ENCODE measurements around the gene RAB35.
A peak's percentile ranks its signal among the peaks of the same experiment; 100 is the strongest.

Gene RAB35

DNA sequence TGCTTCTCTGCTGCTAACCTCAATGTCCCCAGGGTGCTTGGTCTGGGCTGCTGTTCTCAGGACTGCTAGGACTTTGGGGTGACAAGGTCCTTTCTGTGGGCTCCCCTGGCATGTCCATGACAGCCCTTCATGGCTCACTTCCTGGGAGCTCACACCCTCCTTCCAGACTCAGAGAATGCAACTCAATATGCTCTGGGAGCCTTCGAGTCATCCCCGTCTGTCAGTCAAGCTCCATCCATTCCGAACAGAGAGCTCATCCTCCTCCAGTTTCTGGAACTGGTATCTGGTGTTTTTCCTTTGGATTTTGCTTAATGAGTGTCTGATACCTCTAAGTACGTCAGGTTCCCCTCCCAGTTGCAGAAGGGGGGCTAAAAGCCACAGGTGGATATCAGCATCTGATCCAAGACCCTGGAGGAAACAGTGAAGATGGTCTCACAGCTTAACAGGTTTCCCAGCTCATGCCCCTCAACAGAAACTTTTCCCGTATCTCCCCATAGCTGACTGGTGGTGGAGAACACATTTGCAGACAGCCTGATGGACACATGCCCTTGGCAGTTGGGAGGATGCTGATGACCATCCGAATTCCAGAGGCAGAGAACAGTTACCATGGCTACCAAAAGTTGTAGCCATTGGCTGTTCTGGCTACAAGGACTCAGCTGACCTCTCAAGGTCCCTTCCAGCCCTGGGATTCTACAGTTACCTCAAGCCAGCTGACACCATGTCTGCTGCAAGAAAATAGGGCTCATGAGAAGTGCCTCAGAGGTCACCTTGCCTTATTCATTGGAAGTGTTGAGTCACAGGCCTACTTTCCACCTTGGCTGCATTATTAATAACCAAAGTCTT is 9.5 kb upstream of the RAB35 start:
- no peak overlapping the region for H2AFZ ChIP-seq (ENCODE audit: low read depth, low read length)
- peaks cover 42% of the 10 kb centered on the region for H3K36me3 ChIP-seq (ENCODE audit: insufficient read depth, low read length)
- no peak overlapping the region for H3K4me3 ChIP-seq (ENCODE audit: low read length)
- no peaks in the 10 kb centered on the region for H3K9me3 ChIP-seq (ENCODE audit: low read length)
- no peaks in the 10 kb centered on the region for H3K27me3 ChIP-seq (ENCODE audit: insufficient read depth, low read length)
- peaks cover 22% of the 10 kb centered on the region for H3K4me1 ChIP-seq (ENCODE audit: insufficient read depth, low read length)

DNA sequence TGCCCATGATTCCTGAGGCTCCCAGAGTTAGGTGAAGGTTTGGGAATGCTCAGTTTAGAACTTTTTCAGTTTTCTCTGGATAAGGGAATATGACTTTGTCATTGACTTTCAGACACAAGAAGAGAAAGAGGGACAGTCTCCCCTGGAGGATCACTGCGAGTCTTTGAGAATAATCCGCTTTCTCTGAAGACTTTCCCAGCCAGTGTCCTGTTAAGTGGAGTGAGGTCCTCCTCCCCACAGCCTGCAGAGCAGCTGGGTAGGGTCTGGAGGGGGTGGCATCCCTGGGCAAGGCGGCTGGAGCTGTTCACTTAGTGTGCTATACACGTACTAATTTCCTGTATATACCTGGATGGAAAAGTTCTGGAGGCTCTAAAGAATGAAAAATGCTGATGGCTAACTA is 8.5 kb upstream of the RAB35 start:
- H3K4me3 ChIP-seq (ENCODE audit: low read length), result no peak overlapping the region
- no peaks in the 10 kb centered on the region for H3K27me3 ChIP-seq (ENCODE audit: insufficient read depth, low read length)
- peaks cover 22% of the 10 kb centered on the region for H3K4me1 ChIP-seq (ENCODE audit: insufficient read depth, low read length)
- H3K36me3 ChIP-seq (ENCODE audit: insufficient read depth, low read length), result peaks cover 32% of the 10 kb centered on the region
- no peaks in the 10 kb centered on the region for H3K9me3 ChIP-seq (ENCODE audit: low read length)
- no peak overlapping the region for H2AFZ ChIP-seq (ENCODE audit: low read depth, low read length)

DNA sequence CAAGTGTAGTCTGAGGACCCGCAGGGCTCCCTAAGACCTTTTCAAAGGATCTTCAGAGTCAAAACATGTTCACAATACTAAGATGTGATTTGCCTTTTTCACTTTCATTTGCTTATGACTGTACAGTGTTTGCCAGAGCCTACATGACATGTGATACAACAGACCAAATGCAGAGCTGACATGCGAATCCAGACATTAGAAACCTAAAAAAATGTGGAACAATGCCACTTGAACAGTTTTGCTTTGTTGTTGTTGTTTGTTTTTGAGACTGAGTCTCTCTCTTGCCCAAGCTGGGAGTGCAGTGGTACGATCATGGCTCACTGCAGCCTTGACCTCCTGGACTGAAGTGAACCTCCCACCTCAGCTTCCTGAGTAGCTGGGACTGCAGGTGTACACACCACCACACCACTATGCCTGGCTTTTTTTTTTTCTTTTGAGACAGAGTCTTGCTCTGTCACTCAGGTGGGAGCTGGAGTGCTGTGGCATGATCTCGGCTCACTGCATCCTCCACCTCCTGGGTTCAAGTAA is 5.3 kb upstream of the RAB35 start:
- no peak overlapping the region for H3K4me3 ChIP-seq (ENCODE audit: low read length)
- H3K36me3 ChIP-seq (ENCODE audit: insufficient read depth, low read length), result peaks cover 4% of the 10 kb centered on the region
- H2AFZ ChIP-seq (ENCODE audit: low read depth, low read length), result no peak overlapping the region
- H3K9me3 ChIP-seq (ENCODE audit: low read length), result no peaks in the 10 kb centered on the region
- H3K4me1 ChIP-seq (ENCODE audit: insufficient read depth, low read length), result peaks cover 33% of the 10 kb centered on the region
- H3K27me3 ChIP-seq (ENCODE audit: insufficient read depth, low read length), result no peaks in the 10 kb centered on the region

DNA sequence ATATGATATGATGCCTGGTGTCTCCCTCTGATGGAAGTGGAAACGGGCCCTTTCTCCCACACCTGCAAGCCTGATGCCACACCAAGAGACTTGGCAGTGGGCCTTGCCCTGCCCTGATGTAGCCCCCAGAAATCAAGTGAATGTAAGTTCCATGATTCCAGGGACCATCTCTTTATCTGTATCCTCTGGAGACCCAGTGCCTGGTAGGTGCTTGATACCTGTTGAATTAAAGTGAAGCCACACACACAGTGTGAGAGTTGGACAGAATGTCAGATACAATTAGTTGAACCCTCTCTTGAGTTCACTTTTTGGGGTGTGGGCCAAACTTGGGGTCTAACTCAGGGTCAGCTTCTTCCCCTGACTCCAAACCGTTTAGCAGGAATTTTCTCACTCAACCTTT is 4.8 kb upstream of the RAB35 start:
- Histone ChIP-seq H3K4me1 (ENCODE audit: insufficient read depth, low read length) (peaks cover 28% of the 10 kb centered on the region), H3K36me3 (ENCODE audit: insufficient read depth, low read length) (peaks cover 3% of the 10 kb centered on the region), H3K9me3 (ENCODE audit: low read length) (no peaks in the 10 kb centered on the region), H3K4me3 (ENCODE audit: low read length) (no peak overlapping the region), H3K27me3 (ENCODE audit: insufficient read depth, low read length) (no peaks in the 10 kb centered on the region), H2AFZ (ENCODE audit: low read depth, low read length) (no peak overlapping the region)

DNA sequence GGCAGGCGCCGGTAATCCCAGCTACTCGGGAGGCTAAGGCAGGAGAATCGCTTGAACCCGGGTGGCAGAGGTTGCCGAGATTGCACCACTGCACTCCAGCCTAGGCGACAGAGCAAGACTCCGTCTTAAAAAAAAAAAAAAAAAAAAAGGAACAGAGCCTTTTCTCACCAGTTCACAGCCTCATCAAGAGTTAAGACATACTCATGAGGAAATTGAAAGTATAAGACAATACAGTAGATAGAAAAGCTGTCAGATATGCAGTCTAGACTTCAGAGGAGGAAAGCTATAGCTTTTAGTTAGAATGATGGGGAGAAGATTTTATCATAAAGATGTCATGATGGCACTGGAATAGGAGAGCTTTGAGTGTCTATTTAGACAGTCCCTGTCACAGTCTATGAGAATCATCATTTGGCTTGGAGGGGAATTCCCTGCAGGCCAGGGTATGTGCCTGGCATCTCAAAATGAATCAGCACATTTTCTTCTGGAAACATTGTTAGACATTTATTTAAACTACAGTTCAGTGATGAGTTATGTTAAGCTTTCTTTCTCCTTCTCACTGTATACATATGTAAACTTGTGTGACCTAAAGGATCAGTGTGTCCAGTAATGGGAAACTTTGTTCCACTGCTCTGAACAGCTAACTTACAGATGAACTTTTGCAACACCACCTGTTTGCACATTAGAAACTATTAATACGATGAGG is 2.9 kb upstream of the RAB35 start:
- no peak overlapping the region for H2AFZ ChIP-seq (ENCODE audit: low read depth, low read length)
- H3K4me1 ChIP-seq (ENCODE audit: insufficient read depth, low read length), result peaks cover 31% of the 10 kb centered on the region
- no peak overlapping the region for H3K4me3 ChIP-seq (ENCODE audit: low read length)
- no peaks in the 10 kb centered on the region for H3K9me3 ChIP-seq (ENCODE audit: low read length)
- H3K27me3 ChIP-seq (ENCODE audit: insufficient read depth, low read length), result no peaks in the 10 kb centered on the region
- H3K36me3 ChIP-seq (ENCODE audit: insufficient read depth, low read length), result peaks cover 7% of the 10 kb centered on the region

DNA sequence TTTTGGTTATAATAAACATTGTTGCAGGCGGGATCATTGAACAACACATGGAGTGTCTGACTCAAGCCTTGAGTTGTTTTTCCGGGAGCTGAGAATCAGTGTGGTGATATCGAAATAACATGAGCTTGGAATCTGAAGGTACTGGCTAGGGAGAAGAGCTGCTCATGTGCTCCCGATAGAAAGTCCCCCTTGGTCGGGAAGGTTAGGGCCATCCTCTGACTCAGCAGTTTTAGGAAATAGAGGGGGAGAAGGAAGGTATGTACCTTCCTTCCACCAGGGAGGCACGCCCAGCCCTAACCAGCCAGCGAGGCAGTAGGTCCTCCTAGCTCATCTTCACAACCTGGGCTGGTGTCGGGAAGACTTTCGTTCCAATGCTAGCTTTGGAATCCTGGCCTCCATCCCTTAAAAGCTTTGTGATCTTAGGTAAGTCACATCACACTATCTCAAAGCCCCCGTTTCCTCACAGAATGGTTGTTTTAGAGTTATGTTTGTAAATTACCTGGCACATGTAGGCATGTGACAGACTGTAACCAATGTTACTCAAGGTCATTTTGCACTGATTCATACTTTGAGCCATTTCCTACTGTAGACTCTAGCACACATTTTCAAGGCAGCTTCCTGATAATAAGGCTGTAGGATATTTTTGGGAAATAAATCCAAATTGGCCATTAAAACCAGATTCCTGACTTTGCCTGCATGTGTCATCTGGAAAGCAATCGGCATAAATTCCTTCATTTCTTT is 1.9 kb upstream of the RAB35 start:
- peak overlapping the region; percentile 77 for H3K4me3 ChIP-seq (ENCODE audit: low read length)
- no peaks in the 10 kb centered on the region for H3K9me3 ChIP-seq (ENCODE audit: low read length)
- H2AFZ ChIP-seq (ENCODE audit: low read depth, low read length), result no peak overlapping the region
- H3K36me3 ChIP-seq (ENCODE audit: insufficient read depth, low read length), result peaks cover 14% of the 10 kb centered on the region
- no peaks in the 10 kb centered on the region for H3K27me3 ChIP-seq (ENCODE audit: insufficient read depth, low read length)
- peaks cover 31% of the 10 kb centered on the region for H3K4me1 ChIP-seq (ENCODE audit: insufficient read depth, low read length)

DNA sequence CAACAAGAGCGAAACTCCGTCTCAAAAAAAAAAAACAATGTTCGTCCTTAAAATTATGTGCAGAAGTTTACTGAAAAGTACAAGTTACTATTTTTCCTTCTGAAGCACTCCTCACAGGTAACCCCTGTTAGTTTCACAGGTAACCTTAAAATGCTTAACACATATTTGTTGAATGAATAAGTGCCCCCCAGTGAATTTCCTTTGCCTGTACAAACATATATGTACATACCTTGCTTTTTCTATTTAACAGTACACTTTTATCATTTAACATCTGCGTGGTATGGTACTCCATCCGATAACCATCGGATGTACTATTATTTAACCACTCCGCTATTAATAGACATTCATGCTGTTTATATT is 1.4 kb upstream of the RAB35 start:
- Histone ChIP-seq H3K4me3 (ENCODE audit: low read length) (peak overlapping the region; percentile 77), H3K4me1 (ENCODE audit: insufficient read depth, low read length) (peaks cover 31% of the 10 kb centered on the region), H3K36me3 (ENCODE audit: insufficient read depth, low read length) (peaks cover 14% of the 10 kb centered on the region), H3K27me3 (ENCODE audit: insufficient read depth, low read length) (no peaks in the 10 kb centered on the region), H3K9me3 (ENCODE audit: low read length) (no peaks in the 10 kb centered on the region), H2AFZ (ENCODE audit: low read depth, low read length) (no peak overlapping the region)

DNA sequence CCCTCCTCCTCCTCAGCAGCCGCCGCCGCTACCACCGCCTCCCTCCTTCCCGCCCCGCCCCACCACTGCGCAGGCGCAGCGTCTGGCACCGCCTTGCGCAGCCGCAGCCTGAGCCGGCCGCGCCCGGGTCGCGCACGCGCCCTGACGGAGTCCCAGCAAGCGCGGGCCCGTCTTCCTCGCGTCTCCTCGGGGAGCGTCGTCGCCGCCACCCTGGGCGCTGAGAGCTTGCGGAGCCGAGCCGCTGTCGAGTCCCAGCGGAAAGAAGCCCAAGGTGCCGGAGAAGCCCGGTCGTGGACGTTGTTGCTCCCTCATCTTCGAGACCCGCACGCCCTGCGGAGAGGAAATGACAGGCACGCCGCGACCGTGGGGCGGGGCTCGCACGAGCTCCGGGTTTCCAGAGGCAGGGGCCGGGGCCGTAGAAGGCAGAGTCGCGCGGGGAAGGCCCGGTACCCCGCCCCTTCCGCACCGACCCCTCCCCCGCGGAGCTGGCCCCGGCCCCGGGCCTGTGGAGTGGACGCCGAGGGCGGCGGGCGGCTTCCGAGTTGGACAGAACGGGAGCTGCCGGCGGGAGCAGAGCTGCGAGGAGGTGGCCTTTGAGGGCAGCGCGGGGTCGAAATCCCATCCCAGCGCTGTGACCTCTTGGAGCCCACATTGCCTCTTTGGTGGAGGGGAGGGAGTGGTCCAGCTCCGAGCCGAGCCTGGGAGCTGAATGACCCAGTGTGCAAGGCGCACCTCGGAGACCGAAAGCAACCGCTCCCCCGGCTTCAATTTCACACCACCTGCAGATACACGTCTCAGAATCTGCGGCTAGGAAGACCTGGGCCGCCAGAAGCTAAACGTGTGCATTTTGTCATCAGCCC is 469 bp upstream of the RAB35 start:
- H3K36me3 ChIP-seq (ENCODE audit: insufficient read depth, low read length), result peaks cover 14% of the 10 kb centered on the region
- H3K4me3 ChIP-seq (ENCODE audit: low read length), result peak overlapping the region; percentile 77
- H3K27me3 ChIP-seq (ENCODE audit: insufficient read depth, low read length), result no peaks in the 10 kb centered on the region
- H2AFZ ChIP-seq (ENCODE audit: low read depth, low read length), result peak overlapping the region; percentile 87
- peaks cover 31% of the 10 kb centered on the region for H3K4me1 ChIP-seq (ENCODE audit: insufficient read depth, low read length)
- H3K9me3 ChIP-seq (ENCODE audit: low read length), result no peaks in the 10 kb centered on the region

DNA sequence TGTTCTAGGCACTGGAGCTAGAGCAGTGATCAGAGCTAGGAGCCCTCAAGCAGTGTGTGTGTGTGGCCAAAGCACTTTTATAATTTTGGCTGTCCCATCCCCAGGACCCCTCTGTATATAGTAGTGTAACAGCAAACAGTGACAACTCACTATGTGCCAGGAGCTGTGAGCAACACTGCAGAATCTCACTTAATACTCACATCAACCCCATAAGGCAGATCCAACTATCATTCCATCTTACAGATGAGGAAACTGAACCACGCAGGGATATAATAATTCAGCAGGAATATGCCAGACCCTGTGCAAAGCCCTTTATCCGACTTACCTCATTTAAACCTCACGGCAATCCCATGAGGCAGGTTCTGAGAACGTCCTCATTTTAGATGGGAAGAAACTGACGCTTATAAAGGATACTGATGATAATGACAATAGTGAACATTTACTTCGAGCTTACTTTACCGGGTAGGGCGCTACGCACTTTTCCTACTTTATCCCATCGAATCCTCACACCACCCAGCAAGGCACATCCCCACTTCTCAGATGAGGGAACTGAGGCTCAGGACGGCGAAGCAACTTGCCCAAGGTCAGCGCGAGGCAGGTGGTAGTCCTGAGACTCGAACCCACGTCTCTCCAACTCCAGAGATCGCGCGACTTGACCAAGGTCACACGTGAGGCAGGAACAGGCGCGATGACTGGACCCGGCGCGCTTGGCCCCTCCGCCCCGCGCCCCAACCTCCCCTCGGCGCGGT is 687 bp downstream of the RAB35 start:
- Histone ChIP-seq H3K27me3 (ENCODE audit: insufficient read depth, low read length) (no peaks in the 10 kb centered on the region), H3K4me1 (ENCODE audit: insufficient read depth, low read length) (peaks cover 31% of the 10 kb centered on the region), H2AFZ (ENCODE audit: low read depth, low read length) (no peak overlapping the region), H3K9me3 (ENCODE audit: low read length) (no peaks in the 10 kb centered on the region), H3K4me3 (ENCODE audit: low read length) (peak overlapping the region; percentile 77), H3K36me3 (ENCODE audit: insufficient read depth, low read length) (peaks cover 14% of the 10 kb centered on the region)

DNA sequence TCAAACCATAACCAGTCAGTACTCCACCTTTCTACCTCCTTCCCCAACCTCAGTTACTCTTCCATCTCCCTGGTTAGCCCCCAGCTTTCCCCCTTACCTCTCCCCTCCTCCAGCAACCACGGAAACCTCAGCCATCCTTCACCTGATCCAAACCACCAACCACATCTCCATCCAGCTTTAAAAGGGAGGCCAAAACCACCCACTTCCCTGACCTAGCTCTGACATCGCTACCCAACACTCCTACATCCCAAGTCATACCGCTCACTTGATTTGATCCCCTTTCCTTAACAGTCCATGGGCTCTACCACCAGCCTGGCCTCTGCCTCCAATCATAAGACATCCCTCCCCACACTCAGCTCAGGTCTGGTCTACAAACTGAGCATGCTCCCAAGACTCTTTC is 1.5 kb downstream of the RAB35 start:
- Histone ChIP-seq H3K27me3 (ENCODE audit: insufficient read depth, low read length) (no peaks in the 10 kb centered on the region), H3K9me3 (ENCODE audit: low read length) (no peaks in the 10 kb centered on the region), H3K4me1 (ENCODE audit: insufficient read depth, low read length) (peaks cover 31% of the 10 kb centered on the region), H2AFZ (ENCODE audit: low read depth, low read length) (no peak overlapping the region), H3K4me3 (ENCODE audit: low read length) (no peak overlapping the region), H3K36me3 (ENCODE audit: insufficient read depth, low read length) (peaks cover 14% of the 10 kb centered on the region)

DNA sequence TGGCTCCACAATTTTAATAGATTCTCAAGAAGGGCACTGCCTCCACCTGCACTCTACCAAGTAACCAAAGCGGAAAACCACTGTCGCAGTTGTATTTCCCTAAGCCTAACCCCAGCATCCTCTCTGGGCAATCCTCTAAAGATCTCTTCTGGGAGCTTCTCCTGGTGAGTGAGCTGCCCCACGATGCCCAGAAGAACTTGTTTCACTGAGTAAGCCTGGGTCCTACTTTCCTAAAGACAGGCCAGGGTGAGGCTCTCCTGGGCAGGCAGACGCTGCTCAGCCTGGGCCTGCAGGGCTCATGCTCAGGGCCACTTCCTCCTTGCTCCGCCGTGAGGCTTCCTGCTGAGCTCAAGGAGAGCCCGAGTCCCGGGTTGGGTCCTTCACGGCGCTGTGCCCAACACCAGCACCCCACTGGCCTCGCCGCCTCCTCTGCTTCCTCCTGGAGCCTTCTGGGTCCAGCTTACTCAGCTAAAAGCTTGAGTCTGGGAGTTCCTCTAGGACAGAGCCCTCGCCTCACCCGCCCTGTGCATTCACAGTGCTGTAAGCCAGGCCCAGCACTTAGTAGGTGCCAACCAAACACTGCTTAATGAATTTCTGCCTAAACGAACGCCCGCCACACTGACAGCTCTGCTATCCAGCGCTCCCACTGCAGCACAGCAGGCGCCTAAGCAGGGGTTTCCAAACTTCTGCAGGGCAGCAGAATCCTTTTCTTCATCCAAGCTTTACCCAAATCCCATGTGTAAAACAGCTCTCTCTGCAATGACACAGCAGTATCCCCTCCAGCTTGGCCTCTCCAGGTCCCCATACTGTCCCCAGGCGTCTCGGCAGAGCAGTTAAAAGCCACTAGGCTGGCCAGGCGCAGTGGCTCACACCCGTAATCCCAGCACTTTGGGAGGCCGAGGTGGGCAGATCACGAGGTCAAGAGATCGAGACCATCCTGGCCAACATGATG is 5.7 kb downstream of the RAB35 start:
- H3K4me1 ChIP-seq (ENCODE audit: insufficient read depth, low read length), result peaks cover 9% of the 10 kb centered on the region
- H3K9me3 ChIP-seq (ENCODE audit: low read length), result no peaks in the 10 kb centered on the region
- H3K36me3 ChIP-seq (ENCODE audit: insufficient read depth, low read length), result peaks cover 21% of the 10 kb centered on the region
- no peak overlapping the region for H3K4me3 ChIP-seq (ENCODE audit: low read length)
- no peaks in the 10 kb centered on the region for H3K27me3 ChIP-seq (ENCODE audit: insufficient read depth, low read length)
- H2AFZ ChIP-seq (ENCODE audit: low read depth, low read length), result no peak overlapping the region

Measured in neuron (in vitro differentiated cells).